NK-92 (cell line): ENCODE data around the gene MAML1.
"Not testable (repeated sequence)": the region's sequence is repeated elsewhere in the genome, so short reads cannot be mapped to it uniquely, and the experiment has no call there.

Experiments
- DNase-seq: peaks from one replicate; lab custom pipeline; 2025; ENCODE audit not compliant: unreplicated experiment; lab: John Stamatoyannopoulos, UW

The MAML1 gene

DNA sequence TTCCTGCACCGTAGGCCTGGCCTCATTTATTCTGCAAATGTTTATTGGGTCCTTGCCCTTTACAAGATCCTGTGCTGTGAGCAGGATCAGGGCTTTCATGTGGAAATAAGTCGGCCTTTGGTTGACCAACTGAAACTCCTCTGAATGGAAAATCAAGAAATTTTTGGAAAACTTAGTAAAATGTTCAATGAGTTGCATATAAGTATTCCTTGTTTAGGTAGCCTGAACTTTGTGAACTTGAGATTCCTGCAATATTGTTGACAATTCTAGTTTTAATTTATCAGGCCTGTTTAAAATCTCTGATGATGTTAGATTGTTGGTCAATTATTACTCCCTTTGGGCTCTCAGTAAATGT lies 1.1 kb downstream of the MAML1 start:
- DNase-seq = no peak

DNA sequence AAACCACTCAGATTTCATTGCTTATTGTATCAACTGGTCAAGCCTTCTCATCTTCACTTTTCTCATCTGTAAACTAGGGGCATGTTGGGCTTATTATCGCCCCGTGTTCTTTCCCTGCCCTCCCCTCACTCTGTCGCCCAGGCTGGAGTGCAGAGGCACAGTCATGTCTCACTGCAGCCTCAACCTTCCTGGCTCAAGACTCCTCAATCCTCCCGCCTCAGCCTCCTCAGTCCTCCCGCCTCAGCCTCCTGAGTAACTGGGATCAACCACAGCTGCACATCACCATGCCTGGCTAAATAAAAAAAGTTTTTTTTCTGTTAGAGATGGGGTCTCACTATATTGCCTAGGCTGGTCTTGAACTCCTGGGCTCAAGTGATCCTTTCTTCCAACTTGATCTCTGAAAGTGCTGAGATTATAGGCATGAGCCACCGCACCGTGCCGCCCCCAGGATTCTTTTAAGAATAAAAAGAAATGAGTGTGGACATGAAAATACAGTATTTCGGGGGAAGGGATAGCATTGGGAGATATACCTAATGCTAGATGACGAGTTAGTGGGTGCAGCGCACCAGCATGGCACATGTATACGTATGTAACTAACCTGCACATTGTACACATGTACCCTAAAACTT lies 2.0 kb downstream of the MAML1 start:
- DNase-seq = no peak

DNA sequence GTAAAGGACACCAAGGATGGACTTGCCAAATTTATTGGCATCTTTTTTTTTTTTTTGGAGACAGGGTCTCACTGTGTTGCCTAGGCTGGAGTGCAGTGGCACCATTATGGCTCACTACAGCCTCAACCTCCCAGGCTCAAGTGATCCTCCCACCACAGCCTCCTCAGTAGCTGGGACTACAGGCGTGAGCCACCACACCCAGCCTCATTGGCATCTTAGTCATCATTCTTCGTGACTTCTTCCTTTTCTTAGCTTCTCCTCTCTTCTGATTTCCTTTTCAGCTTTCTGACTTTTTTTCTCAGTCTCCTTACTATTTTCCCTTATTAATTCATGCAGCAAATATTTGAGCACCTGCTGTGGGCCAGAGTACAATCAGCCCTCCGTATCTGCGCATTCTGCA lies 6.1 kb downstream of the MAML1 start:
- DNase-seq = no peak

DNA sequence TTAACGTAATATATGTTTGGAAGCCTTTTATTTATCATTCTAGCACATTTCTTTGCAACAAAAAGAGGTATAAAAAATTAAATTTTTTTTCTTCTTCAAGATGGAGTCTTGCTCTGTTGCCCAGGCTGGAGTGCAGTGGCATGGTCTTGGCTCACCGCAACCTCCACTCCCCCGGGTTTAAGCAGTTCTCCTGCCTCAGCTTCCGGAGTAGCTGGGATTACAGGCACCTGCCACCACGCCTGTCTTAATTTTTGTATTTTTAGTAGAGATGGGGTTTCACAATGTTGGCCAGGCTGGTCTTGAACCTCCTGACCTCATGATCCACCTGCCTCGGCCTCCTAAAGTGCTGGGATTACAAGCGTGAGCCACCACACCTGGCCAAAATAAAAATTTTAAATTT lies 11.5 kb downstream of the MAML1 start:
- not testable (repeated sequence) for DNase-seq

GRCh38 chr5:179746872-179747271 lies 14.2 kb downstream of the MAML1 start:
- no peak for DNase-seq

DNA sequence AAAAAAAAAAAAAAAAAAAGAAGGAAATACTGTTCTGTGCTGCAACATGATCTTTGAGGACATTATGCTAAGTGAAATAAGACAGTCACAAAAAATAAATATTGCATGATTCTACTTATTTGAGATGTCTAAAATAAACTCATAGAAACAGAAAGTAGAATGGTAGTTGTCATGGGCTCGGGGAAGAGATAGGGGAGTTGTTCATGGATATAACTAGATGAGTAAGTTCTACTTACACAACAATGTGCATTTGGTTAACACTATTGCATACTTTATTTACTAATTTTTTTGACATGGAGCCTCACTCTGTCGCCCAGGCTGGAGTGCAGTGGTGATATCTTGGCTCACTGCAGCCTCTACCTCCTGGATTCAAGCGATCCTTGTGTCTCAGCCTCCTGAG lies 15.2 kb downstream of the MAML1 start:
- DNase-seq = no peak

- no peak for DNase-seq
Measured at GRCh38 chr5:179749857-179750508, 17.4 kb downstream of the MAML1 start.

GRCh38 chr5:179753971-179754370 lies 21.3 kb downstream of the MAML1 start:
- DNase-seq = no peak

GRCh38 chr5:179755022-179755421 lies 22.4 kb downstream of the MAML1 start:
- no peak for DNase-seq

DNA sequence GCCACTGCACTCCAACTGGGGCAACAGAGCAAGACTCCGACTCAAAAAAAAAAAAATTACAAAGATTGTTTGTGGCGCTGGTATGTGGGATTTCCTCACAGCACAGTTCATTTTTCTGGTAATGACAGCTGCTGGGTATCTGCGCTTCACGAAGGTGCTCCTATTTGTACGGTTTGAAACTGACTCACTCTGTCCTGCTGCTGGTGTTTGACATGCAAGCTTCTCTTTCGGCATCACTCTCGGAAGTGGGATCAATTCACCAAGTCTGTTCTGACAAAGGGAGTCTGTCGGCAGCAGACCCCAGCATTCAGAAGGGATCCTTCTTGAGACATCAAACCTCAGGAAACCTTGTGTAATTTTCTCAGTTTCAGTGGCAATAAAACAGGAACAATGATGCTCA lies 26.3 kb downstream of the MAML1 start:
- no peak for DNase-seq

GRCh38 chr5:179759581-179760551 lies 27.2 kb downstream of the MAML1 start:
- no peak for DNase-seq

- no peak for DNase-seq
Measured at GRCh38 chr5:179762079-179762780, 29.6 kb downstream of the MAML1 start.

DNA sequence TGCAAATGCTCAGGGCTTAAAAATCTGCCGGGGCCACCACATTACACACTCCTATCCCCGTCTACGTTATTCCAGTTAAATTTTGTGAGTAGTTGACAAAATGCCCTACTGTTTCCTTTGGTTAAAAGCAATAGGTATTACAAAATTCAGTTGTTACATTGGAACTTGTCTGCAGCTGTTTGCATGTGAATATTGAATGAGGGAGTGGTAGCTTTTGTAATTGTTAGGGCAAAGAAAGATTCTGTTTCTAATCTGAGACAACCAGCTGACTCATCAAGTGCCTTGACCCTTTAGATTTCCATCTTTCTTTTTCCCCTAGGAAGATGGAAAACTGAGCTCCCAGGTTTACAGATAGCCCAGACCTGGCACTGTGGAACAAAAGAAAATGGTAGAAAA lies 30.2 kb downstream of the MAML1 start:
- no peak for DNase-seq

- DNase-seq = no peak
Measured at GRCh38 chr5:179763215-179763945, 30.8 kb downstream of the MAML1 start.

DNA sequence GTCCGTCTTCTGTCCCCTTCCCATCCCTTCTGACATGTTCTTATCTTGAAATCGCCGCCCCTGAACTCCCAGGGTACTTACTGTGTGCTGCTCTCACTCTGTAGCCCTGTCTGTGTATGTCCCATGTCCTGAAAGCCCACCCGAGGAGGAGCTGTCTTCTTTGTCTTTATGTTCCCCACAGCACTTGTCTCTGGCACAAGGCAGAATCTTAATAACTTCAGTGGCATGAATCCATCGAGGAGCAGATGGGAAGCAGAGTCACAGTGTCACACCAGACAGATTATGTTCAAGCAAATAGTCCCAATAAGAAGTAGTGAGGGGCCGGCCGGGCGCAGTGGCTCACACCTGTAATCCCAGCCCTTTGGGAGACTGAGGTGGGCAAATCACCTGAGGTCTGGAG lies 31.4 kb downstream of the MAML1 start:
- DNase-seq = no peak

- no peak for DNase-seq
Measured at GRCh38 chr5:179765400-179765799, 32.8 kb downstream of the MAML1 start.

GRCh38 chr5:179766021-179766725 lies 33.6 kb downstream of the MAML1 start:
- DNase-seq = no peak

- DNase-seq = no peak
Measured at GRCh38 chr5:179766726-179767455, 34.3 kb downstream of the MAML1 start.

DNA sequence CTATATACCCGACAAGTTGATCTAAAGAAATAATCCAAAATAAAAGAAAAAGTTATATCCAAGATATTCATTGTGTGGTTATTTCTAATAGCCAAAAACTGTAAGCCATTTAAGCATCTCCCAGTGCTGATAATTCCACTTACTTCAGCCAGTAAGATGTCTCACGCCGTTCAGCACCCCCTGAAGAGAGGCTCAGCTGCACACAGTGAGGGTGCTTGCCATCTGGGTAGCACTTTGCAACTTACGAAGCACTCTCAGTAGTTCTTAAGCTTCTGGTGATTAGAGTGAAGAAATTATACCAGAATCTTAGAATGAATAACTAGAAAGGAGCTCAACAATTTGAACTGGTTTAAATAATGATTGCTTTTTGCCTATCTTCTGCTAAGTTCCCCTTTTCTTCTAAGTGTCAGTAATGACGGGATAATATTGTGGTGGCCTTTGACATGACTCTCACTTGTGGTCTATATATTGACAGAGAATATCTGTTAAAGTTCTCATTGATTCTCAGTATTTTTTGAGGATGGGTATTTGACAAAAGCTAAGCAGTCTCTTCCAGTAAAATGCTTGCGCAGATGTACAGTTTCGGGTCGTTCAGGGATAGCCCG lies 35.0 kb downstream of the MAML1 start:
- DNase-seq = no peak
